ENCODE data around the gene DLX6.

- TF ChIP-seq CTCF (IDR thresholded peaks at IDR 0.05) = no peak
- no peak for TF ChIP-seq POLR2A (IDR thresholded peaks at IDR 0.05)
Measured at GRCh38 chr7:97001656-97002554, 3.4 kb upstream of the DLX6 start.
